GM12873 (cell line): Measurements from ENCODE around the gene MYOCD.

Experiments
- CTCF ChIP-seq: IDR thresholded peaks from 2 replicates; pipeline ENCODE4 v1.5.1; 2012; ENCODE audit warnings: low read depth, mild to moderate bottlenecking, moderate library complexity, low read length, control low read depth; ENCODE audit not compliant: insufficient read depth; ENCODE audit errors: missing control alignments

Gene MYOCD

GRCh38 chr17:12634789-12635414 lies 30.8 kb upstream of the MYOCD start:
- no peak for TF ChIP-seq CTCF

- TF ChIP-seq CTCF: no peak
Observed at GRCh38 chr17:12637015-12637414, 28.7 kb upstream of the MYOCD start.

GRCh38 chr17:12637745-12638651 lies 27.7 kb upstream of the MYOCD start:
- TF ChIP-seq CTCF: no peak

GRCh38 chr17:12640364-12640763 lies 25.3 kb upstream of the MYOCD start:
- no peak for TF ChIP-seq CTCF

GRCh38 chr17:12641084-12641483 lies 24.6 kb upstream of the MYOCD start:
- TF ChIP-seq CTCF: no peak

GRCh38 chr17:12642034-12642433 lies 23.7 kb upstream of the MYOCD start:
- TF ChIP-seq CTCF: no peak

- no peak for TF ChIP-seq CTCF
Observed at GRCh38 chr17:12643822-12644221, 21.9 kb upstream of the MYOCD start.
